Choroid plexus epithelial cell (primary cell): Measurements from ENCODE around the gene LPAR1.

Experiments
- DNase-seq: peaks from one replicate; pipeline ENCODE4 v3.0.0-alpha.2; 2010; ENCODE audit warnings: low read depth
- H3K4me3 ChIP-seq: 2 replicates; pipeline ENCODE4 v1.5.1; 2011; ENCODE audit warnings: low read depth, mild to moderate bottlenecking, control low read depth, low read length, moderate library complexity
- TF ChIP-seq, protein P1 (sequence below): conservative IDR thresholded peaks from 2 replicates; pipeline ENCODE4 v1.5.1; 2011; ENCODE audit warnings: low read depth, mild to moderate bottlenecking, control low read depth, inconsistent platforms, low read length, moderate library complexity

The LPAR1 gene

DNA sequence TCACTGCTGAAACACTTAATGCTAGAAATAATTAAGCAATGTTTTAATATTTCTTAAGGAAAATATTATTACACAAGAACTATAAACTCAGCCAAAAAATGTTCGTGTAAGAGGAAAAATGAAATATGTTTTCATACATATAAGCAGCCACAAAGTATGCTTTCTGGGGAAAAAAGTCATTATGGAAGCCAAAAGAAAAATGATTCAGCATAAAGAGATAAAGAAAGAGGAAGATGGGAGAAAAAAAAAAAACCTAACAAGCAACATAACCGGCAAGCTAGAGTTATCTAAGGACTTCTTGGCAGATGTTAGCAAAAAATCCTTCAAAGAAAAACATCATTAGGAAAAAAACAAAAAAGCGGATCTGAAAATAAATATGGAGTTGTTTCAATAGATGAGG lies 190.6 kb downstream of the LPAR1 start:
- peak; percentile 65 for DNase-seq
- TF ChIP-seq, protein P1, sequence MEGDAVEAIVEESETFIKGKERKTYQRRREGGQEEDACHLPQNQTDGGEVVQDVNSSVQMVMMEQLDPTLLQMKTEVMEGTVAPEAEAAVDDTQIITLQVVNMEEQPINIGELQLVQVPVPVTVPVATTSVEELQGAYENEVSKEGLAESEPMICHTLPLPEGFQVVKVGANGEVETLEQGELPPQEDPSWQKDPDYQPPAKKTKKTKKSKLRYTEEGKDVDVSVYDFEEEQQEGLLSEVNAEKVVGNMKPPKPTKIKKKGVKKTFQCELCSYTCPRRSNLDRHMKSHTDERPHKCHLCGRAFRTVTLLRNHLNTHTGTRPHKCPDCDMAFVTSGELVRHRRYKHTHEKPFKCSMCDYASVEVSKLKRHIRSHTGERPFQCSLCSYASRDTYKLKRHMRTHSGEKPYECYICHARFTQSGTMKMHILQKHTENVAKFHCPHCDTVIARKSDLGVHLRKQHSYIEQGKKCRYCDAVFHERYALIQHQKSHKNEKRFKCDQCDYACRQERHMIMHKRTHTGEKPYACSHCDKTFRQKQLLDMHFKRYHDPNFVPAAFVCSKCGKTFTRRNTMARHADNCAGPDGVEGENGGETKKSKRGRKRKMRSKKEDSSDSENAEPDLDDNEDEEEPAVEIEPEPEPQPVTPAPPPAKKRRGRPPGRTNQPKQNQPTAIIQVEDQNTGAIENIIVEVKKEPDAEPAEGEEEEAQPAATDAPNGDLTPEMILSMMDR = no peak
- no peak overlapping the region for H3K4me3 ChIP-seq

DNA sequence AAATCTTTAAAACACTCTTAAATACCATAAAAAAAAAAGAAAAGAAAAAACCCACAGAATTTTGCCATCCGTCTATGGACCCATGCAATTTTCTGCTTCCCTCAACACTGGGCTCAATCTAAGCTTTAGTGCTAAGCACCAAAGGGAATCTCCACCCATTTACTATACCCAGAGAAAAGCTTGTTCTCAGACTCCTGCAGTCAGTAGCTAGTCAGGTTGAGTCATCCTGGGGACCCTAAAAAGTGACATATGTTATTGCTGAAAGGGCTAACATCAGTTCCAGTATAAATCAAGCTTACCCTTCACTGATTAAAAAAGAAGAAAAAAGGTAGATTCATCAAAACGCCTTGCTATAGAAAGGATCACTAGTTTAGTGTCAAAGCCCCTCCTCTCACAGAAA lies 192.1 kb downstream of the LPAR1 start:
- H3K4me3 ChIP-seq = no peak overlapping the region
- no peak for DNase-seq
- TF ChIP-seq, protein P1 = no peak

DNA sequence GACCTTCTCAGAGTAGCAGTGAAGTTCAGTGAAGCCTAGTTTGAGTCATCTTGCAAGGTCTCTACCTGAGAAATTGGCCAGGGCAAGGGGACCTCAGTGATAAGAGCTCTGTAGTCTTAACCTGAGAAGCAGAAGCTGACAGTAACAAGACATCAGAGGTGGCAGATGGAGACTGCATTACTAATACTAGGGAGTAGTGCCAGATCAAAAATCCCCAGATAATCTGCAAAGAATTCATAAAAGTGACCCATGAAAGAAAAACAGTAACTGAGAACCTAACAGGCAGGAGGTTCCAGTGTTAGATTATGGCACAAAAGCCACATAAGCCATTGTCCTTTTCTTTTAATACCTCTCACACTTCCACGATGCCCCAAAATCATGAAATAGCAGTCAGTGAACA lies 194.1 kb downstream of the LPAR1 start:
- no peak overlapping the region for H3K4me3 ChIP-seq
- TF ChIP-seq, protein P1 = no peak
- DNase-seq = peak; percentile 26

DNA sequence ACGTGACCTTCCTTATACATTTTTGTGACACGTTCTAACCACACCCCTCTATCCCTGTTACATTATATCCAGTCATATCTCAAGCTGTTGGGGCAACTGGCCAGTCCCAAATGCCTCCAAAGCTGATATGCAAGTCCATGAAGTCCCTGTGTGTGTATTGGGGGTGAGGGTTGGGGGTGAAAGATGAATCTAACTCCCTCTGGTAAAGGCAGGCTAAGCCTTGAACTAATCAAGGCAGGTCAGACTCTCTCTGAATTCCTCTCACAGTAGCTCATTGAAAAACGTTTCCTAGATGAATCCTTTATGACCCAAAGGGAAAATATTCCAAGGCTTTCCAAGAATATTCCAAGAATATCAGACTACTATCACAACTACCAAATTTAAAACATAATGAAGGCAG lies 195.3 kb downstream of the LPAR1 start:
- no peak for DNase-seq
- no peak overlapping the region for H3K4me3 ChIP-seq
- TF ChIP-seq, protein P1 = no peak

DNA sequence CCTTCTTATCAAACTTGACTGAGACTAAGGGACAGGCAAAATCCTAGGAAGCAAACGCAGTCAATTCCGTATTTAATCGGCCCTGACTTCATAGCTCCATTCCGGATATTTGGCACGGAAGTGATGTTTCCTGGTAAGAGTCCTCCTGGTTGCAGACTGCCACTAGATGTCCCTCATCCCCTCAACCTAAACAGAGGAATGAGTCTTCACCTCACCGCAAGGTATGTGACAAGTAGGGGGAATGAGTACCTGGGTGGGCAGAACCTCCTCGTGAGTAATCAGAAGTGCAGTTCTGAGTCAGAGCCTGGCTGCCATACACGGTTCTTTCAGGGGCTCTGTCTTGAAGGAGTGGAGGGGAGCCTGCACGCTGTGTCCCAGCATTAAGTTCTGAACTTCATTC lies 196.1 kb downstream of the LPAR1 start:
- TF ChIP-seq, protein P1 = peak; percentile 6
- DNase-seq = no peak
- no peak overlapping the region for H3K4me3 ChIP-seq

DNA sequence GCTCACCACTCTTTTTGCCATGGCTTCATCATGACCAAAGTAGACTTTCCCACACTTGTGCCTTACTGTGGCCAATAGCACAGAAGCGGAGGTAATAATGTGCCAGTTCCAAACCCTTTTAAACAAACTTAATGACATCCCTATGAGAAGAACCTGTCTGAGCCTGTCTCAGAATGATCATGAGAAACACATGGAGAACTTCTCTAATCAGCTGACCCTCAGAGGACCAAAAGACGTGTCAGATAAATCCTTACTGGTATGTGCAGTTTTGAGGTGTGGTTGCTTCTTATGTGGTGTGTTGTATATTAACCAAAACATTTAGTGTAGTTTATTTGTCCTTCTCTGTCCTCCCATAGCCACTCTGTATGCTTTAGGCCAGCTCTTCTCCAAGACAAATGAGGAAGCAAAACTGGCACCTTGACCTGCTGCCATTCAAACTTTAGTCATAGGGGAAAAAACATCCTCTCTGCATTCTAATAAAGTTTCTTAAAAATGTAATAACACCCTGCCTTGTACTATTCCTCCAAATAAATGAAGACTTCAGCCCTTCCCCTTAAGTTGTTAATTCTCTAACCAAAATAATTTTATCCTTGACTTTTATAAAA lies 200.8 kb downstream of the LPAR1 start:
- no peak overlapping the region for H3K4me3 ChIP-seq
- TF ChIP-seq, protein P1 = no peak
- DNase-seq = no peak

DNA sequence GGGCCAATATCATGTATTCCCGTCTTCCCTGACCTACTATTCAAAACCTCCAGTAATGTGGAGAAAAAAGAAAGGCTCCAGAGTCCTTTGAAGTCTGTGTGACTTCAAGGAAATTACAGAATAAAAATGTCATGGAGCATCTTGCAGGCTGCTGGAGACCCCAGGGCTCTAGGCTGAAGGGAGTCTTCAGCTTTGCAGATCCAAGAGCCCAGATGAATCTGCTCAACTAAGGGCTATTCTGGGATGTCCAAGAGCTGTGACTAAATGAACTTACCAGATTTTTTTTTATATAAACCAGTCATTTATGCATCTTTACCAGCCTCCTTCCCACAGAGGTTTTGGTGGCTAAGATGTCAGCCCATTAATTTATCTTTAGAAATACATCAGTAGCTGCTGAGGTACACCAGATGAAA lies 202.4 kb downstream of the LPAR1 start:
- TF ChIP-seq, protein P1 = no peak
- DNase-seq = no peak
- no peak overlapping the region for H3K4me3 ChIP-seq
